GM18505 (cell line): ENCODE measurements around the gene ZFAND2B.
A peak's percentile ranks its signal among the peaks of the same experiment; 100 is the strongest.

Experiments
- ATAC-seq: cut with Tn5 transposase; IDR thresholded peaks from one replicate; pipeline ENCODE4 v1.9.1; 2021; ENCODE audit not compliant: unreplicated experiment
- POLR2A ChIP-seq: IDR thresholded peaks from 4 replicates; pipeline ENCODE4 v1.6.1; 2011; ENCODE audit warnings: borderline replicate concordance; ENCODE audit not compliant: insufficient read depth, insufficient read length; ENCODE audit errors: extremely low read depth

Gene ZFAND2B

DNA sequence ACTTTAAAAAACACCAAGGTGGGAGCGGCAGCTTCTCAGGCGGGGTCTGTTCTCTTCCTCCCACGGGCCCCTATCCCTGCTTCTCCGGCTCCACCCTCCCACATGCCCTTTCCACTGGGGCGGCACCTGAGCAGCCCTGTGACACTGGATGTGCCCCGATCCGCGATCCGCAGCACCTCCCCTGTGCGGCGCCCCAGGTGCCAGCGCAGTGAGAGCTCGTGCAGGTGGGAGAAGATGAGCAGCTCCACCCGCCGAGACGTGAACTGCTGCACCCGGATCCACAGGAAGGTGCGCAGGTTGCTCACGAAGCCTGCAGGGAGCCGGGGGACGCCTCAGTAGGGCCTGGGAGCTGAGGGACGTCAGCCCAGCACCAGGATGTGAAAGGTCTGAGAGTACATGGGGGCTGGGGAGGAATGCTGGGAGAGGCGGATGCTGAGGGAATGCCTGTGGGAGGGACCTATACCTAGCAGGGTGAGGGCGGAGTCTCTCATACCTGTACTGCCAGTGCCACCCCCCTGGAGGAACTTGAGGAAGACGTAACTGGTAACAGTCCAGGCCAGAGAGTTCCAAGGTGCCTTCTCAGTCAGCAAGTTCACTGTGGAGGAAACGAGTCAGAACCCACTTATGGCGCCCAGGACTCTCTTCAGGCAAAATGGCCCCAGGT is 9.4 kb downstream of the ZFAND2B start:
- TF ChIP-seq POLR2A = no peak
- no peak for ATAC-seq

DNA sequence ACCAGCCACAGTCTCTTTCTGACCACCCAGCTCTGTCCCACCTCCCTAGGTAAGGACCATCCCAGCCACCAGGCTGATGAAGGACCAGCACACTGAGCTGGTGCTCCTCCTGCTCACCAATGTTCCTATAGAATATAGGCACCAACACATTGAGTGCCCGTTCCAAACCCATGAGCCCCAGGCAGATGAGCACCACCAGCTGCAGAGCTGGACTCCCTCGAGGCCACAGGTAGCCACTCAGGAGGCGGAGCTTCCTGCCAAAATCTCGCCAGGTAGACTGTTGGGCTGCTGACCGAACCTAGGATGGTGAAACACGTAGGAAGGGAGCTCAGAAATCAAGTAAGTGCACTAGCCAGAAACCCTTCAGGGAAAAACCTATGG is 9.9 kb downstream of the ZFAND2B start:
- ATAC-seq = no peak
- no peak for TF ChIP-seq POLR2A

DNA sequence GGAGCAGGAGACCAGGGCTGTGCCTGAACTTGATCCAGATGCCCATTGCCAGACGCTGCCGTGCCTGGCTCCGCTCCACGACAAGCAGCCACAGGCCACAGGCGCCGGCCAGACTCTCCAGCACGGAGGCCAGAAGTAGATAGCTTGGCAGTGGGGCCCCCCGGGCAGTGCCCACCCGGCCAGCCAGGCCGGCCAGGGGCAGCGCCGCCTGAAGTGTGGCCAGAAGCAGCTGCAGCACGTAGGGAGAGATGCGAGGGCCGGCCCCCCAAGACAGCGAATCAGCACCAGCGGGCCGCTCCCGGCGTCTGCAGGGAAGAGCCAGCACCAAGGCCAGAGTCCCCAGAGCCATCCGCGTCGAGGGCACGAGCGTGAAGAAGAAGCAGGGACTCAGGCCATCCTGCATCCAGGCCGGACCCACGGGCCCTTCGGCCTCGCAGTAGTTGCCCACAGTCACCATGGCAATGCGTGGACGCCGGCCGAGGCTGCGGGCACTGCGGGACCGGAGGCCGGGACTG is 11.7 kb downstream of the ZFAND2B start:
- ATAC-seq = peak; percentile 22
- no peak for TF ChIP-seq POLR2A

DNA sequence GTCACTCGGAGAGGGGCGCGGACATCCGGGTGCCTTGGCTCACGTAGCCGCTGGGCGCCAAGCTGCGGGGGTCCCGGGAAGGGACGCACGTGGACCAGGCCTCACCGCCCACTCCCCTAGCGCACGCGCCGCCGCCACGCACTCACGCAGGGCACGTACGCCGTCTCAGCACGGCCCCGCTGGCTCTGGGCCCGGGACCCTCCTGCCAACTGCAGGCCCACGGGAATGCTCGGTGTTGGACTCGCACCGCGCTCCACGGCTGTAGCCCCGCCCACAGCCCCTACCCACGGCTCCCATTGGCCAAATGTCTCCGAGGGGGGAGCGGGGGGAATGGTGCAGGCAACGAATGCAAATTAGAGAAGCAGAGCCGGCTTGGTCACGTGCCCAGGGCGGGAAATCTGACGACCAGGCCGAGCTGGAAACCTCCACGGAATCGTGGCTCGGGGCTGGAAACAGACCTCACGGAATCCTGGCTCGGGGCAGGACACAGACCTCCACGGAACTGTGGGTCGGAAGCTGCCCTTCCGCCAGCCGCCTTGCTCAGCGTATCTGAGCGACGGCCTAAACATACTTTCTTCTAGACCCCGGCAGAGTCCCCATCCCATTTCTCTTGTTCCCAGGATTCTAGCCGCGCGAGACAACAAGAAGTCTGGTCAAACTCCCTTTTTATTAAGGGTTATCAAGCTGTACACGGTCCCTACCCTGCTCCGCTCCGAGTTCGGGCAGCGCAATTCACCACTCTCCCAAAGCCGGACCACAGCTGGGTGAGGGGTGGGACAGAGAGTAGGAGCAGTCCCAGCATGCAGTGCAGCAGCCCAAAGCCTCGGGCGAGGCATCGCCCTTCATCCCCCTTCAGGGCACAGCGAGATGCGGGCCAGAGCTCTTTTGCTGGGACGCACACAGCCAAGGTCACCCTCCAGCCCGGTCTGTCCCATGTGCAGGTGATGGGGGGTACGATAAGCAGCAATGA is 12.4 kb downstream of the ZFAND2B start, which contains the start of gene ABCB6:
Gene ABCB6 (minus strand): TSS at position 227 of the 970 bp plus-strand sequence. CDS start 285 bp downstream, outside the sequence.
- peak; percentile 84 for ATAC-seq
- peak; percentile 72 for TF ChIP-seq POLR2A

DNA sequence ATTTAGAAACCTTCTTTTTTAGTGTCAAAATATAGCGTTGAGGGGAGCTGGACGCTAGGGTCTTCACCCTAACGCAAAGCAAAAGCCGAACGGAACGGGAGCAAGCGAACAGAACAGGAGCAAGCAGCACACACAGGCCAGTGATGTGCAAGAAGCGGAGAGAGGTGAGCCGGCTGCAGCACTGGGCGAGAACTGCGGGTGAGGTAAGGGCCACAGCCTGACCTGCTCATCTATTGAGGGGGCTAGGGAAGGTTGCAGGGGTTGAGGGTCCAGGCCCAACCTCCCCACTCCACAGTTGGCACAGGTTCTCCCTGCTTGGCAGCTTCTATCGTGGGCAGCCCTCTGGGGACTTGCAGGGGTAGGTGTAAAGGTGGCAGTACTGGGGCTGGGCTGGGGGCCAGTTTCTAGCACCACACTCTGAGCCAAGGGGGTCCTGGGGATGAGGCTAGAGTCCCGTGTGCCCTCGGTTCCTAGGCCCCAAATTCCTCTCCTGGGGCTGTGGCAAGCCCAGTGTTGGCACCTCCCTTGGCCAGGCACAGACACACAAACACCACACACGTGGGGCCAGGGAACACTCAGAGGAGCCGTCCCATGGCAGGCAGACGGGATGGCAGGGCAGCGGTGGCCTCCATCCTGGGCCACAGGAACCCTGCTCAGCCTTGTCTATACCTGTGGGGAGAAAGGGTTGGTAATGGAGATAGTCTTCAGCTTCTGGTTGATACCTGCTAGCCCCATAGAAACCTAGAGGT is 13.4 kb downstream of the ZFAND2B start:
- ATAC-seq = no peak

DNA sequence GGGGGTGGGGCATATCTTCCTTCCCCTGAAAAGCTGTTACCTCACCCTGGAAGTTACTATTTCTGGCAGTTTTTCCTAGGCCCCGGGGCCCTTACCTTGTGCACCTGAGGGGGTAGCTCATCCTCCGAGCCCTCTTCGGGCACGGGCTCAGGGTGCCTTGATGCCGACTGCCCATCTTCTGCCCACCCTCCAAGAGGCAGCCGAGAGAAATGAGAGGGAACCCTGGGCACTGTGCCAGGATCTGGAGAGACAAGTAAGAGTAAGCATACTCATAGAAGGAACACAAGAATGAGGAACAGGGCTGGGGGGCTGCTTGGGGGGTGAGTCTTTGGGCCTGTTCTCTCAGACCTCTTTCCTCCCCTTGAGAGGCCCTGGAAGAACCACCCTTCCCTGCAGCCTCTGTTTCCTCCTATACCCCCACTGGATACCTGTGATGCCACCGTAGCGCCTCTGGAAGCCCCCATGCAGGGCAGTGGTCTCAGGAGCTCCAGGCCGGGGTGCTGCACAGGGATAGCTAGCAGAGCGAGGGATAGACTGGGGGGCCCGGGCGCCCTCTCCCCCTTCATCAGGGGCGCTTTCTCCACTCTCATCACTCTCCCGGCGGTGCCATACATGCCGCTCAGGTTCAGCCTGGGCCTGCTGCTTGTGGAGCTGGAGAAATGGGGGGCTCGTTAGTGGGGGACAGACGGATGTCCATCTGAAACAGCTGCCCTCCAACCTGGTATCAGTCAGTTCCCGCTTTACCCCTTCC is 14.2 kb downstream of the ZFAND2B start:
- ATAC-seq = no peak
- TF ChIP-seq POLR2A = no peak

More for the DNA sequence above, 13.4 kb downstream of the ZFAND2B start:
- TF ChIP-seq POLR2A = no peak

DNA sequence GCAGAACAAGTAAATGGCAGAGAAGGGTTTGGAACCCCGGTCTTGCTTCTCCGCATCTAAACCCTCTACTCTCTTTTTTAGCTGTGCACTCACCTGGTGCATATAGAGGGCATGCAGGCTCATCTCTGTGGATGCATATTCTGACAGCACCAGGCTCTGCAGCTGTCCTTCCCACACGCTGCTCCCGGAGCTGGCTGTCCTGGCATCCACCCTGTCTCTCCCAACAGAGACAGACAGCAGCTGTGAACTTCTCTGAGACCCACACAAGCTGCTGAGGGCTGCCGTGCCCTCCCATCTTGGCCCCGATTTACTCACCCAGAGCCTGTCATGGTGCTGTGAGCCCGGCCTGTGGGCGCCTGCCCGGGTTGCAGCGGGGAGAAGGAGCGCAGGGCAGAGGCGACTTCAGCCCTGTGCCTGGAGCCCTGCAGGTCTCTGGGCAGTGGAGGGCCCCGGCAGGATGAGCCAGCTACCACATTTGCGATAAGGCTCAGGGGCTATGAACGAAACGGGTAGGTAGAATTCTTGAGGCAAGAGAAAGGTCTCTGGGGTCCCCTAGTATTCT is 15.5 kb downstream of the ZFAND2B start:
- ATAC-seq = no peak
- TF ChIP-seq POLR2A = no peak

DNA sequence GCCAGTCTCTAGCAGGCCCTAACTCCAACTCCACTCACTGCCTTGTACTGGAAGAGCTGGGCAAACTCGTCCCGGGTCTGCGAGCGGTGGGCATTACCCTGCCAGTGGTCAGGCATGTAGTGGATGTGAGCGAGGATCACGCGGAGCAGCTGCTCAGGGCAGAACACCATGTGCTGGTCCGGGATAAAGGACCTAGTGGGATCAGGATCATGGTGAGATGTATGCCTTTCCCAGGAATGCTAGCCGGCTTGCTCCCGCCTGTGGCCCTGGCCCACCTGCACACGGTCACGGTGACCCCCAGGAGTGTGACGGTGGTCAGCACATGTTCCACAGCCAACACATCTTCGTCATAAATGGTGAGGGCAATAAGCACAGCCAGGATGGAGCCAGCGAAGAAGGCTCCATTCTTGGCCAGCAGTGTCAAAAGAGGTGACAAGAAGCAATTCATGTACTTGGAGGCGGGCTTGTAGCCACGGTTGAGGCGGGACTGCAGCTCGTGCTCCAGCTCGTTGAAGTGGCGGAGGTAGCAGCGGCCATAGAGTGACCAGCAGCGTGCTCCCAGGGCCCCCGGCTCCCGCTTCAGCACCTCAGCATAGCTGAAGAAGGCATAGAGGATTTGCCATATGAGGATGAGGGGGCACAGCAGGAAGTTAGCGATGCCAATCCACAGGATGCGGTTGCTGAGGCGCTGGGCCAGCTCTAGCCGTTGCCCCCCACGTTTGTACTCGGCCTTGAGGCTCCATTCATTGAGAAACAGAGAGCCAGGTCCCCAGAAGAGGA is 17.4 kb downstream of the ZFAND2B start:
- no peak for ATAC-seq
- TF ChIP-seq POLR2A = no peak

DNA sequence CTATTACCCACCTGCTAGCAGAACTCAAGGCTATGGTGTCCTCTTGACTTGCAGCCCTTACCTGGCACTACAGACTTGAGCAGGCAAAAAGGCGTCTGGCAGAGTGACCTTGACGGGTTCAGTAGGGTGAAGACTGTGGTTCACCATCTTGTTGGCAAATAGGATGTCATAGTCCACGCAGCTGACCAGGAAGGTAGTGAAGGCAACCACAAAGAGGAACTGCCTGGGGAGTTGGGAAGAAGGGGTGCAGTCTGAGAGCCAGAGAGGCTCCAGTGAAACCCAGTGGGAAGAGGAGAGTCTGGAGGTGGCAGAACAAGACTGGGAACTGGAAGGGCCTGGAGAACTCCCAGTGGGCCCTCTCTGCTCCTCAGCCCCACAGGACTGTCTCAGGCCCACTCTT is 18.8 kb downstream of the ZFAND2B start:
- no peak for TF ChIP-seq POLR2A
- ATAC-seq = no peak

DNA sequence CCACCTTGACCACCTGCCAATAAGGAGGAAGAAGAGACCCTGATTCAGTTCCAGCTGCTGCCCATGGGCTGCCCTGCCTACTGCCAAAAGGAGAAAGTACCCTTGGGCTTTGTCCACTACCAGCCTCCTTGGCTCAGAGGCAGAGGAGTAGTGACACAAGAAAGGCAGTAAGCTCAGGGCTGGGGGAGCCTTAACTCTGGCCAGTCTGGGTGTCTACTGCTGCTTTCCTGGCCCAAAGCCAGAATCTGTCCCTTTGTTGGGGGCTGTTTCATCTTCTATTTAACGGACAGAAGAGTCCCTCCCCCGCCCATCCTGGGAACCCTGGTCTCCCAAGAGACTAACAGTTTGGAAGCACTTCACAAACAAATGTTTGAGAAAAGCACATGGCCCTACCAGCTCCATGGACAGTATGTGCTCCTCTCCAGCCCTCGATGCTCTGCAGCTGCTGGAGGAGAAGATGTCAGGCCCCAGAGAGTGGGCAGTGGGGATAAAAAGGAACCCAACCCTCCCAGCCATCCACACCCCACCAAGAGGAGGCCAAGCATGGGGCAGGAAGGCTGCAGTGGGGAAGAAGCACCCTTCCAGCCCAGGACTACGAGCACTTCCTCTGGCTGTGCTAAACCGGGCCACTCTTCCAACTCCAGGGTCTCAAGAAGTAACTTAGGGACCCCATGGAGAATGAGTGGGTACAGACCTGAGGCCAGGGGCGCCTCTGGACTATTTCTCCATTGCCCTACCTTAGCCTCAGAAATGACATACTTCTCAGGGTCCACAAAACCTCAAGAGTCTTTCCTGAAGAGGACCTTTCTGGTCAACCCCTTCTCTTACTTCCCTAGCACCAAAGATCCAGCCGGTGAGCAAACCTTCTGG is 21.7 kb downstream of the ZFAND2B start:
- no peak for TF ChIP-seq POLR2A
- ATAC-seq = no peak

DNA sequence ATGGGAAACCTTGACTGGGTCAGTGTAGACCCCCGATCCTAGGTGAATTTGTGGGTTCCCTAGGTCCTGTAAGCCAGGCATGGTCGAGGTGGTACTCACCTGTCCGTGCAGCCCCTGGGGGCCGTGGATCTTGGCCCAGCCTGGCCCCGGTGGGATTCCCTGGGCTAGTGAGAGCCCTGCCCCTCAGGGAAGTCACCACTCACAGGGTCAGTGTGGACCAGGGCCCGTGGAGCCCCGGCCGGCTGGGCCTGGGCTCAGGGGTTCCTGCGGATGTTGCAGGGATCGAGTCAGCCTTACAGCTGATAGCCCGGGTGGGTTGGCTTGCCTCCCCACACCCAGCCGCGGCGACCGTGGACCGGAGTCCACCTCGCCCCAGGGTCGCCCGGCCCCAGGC is 22.3 kb downstream of the ZFAND2B start:
- ATAC-seq = no peak
- no peak for TF ChIP-seq POLR2A
